Measurements from ENCODE around the gene ESPNL. TPM values are rescaled to one million over a fixed set of nuclear protein-coding genes. Genes with fewer than 3 reads are reported as not detected.
"Not testable (repeated sequence)": the region's sequence is repeated elsewhere in the genome, so short reads cannot be mapped to it uniquely, and the experiment has no call there.

Gene ESPNL
- total RNA-seq, 4 donors from 2014 or later = 0.78 to 1.3 (median 0.83) TPM; not detected in 1

- H3K36me3 ChIP-seq = peaks cover 3 to 45% (median 33%) of the 10 kb centered on the region in 4 donors
- no peak for DNase-seq (ENCODE audit: extremely low spot score)
- H3K4me3 ChIP-seq = no peak overlapping the region
- peaks cover 10 to 27% (median 20%) of the 10 kb centered on the region in 4 donors for H3K4me1 ChIP-seq
- 88% methylated on average over 7 of the region's 7 CpGs for WGBS
- no peak for TF ChIP-seq POLR2A (IDR thresholded peaks at IDR 0.05; ENCODE audit: low read depth)
- TF ChIP-seq POLR2AphosphoS5 (IDR thresholded peaks at IDR 0.05) = no peak
- intact Hi-C loops (cut with DNase I) = loop anchor here (5.0 to 10.0 kb wide), 2 partner anchors 97 to 140 kb away; partner anchors contain the start of gene UBE2F
- H3K9me3 ChIP-seq = no peaks in the 10 kb centered on the region
- H3K27ac ChIP-seq (replicated peaks in 1 of 4) = no peak overlapping the region
- H3K27me3 ChIP-seq = no peaks in the 10 kb centered on the region
These were observed 35.8 kb upstream of the ESPNL start for GRCh38 chr2:238064376-238064775.

DNA sequence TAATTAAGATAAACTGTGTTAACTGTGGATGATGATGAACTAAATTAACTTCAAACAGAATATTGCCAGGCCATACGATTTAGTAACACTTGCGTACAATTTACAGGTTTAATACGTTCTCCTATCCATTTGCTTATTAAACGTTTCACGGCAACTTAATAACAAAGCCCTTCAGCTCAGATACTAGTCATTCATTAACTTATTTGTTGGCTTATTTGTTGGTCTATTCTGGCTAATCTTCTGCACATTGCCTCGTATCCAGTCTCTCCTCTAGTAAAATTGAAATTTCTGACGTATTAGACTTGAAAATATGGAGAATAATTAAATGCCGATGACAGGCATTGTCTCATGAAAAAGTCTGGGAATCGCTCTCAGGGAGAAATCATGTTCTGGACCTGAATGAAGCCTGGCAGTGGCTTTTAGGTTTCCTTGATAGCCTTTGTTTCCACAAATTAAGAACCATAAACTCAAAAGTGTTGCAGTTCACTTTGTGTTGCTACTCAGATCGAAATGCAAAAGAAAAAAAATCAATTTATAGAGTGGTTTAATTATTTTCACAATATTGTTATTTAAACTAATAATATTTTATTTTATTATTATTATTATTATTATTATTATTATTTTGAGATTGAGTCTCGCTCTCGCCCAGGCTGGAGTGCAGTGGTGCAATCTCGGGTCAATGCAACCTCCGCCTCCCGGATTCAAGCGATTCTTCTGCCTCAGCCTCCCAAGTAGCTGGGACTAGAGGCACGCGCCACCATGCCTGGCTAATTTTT lies 34.9 kb upstream of the ESPNL start:
- peaks cover 8 to 53% (median 40%) of the 10 kb centered on the region in 4 donors for H3K36me3 ChIP-seq
- no peak for TF ChIP-seq POLR2A (IDR thresholded peaks at IDR 0.05; ENCODE audit: low read depth)
- no peak for TF ChIP-seq POLR2AphosphoS5 (IDR thresholded peaks at IDR 0.05)
- no peak for TF ChIP-seq CTCF (IDR thresholded peaks at IDR 0.05)
- no peak for TF ChIP-seq EP300 (IDR thresholded peaks at IDR 0.05)
- intact Hi-C loops (cut with DNase I) = loop anchor here (10.0 kb wide), 1 partner anchor 140 kb away; no protein-coding TSS in a partner anchor
- no peak for DNase-seq (ENCODE audit: extremely low spot score)
- H3K4me1 ChIP-seq = peaks cover 6 to 18% (median 13%) of the 10 kb centered on the region in 4 donors
- H3K9me3 ChIP-seq = no peaks in the 10 kb centered on the region
- no peak overlapping the region for H3K4me3 ChIP-seq
- 86% methylated on average over 18 of the region's 18 CpGs for WGBS
- no peaks in the 10 kb centered on the region for H3K27me3 ChIP-seq
- no peak overlapping the region for H3K27ac ChIP-seq (replicated peaks in 1 of 4)

DNA sequence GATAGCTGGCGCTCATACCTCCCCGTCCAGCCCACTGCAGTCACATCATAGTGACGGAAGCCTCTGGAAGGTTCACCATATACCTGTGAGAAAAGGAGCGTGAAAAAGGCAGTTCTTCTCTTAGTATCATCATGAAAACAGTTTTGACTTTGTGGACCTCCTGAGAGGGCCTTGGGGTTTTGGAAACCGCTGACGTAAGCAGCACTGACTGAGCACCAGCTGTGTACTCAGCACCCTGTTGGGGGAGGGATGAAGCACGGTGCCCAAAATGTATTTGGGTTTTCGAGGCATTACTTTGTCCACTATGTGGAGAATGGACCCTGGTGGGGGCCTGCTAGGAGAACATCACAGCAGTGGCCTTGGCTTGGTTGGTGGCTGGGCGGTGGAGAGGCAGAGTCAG lies 33.9 kb upstream of the ESPNL start:
- Histone ChIP-seq H3K4me3 (no peak overlapping the region), H3K9me3 (no peaks in the 10 kb centered on the region), H3K36me3 (peaks cover 8 to 63% (median 42%) of the 10 kb centered on the region in 4 donors), H3K4me1 (peaks cover 6 to 15% (median 13%) of the 10 kb centered on the region in 4 donors), H3K27ac (replicated peaks in 1 of 4) (no peak overlapping the region), H3K27me3 (no peaks in the 10 kb centered on the region)
- intact Hi-C loops (cut with DNase I) = loop anchor here (10.0 kb wide), 1 partner anchor 141 kb away; no protein-coding TSS in a partner anchor
- no peak for TF ChIP-seq CTCF (IDR thresholded peaks at IDR 0.05)
- TF ChIP-seq POLR2A (IDR thresholded peaks at IDR 0.05; ENCODE audit: low read depth) = no peak
- no peak for TF ChIP-seq EP300 (IDR thresholded peaks at IDR 0.05)
- TF ChIP-seq POLR2AphosphoS5 (IDR thresholded peaks at IDR 0.05) = no peak
- 86% methylated on average over 9 of the region's 9 CpGs for WGBS
- DNase-seq (ENCODE audit: extremely low spot score) = no peak

GRCh38 chr2:238066718-238067117 lies 33.4 kb upstream of the ESPNL start:
- intact Hi-C loops (cut with DNase I) = loop anchor here (10.0 kb wide), 1 partner anchor 142 kb away; no protein-coding TSS in a partner anchor
- WGBS = 93% methylated on average over 7 of the region's 7 CpGs
- not testable (repeated sequence) for H3K4me3 ChIP-seq; H3K27ac ChIP-seq (replicated peaks in 1 of 4); H3K4me1 ChIP-seq; H3K9me3 ChIP-seq; H3K27me3 ChIP-seq; DNase-seq (ENCODE audit: extremely low spot score)
- H3K36me3 ChIP-seq = peaks cover 8 to 68% (median 42%) of the 10 kb centered on the region in 4 donors

DNA sequence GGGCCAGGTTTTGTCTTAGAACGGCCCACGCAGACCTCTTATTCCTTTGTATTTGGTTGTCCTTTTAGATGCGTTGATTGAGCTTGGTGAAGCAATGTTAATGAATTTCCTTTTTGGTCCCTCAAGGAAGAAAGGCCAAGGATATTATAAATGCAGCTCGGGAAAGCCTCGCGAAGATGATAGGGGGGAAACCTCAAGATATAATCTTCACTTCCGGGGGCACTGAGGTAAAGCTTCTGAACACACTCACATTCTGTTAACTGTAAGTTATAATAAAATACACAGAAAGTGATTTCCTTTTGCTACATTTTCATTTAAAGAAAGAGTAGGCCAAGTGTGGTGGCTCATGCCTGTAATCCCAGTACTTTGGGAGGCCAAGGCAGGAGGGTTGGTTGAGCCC lies 32.2 kb upstream of the ESPNL start:
- peaks cover 8 to 79% (median 43%) of the 10 kb centered on the region in 4 donors for H3K36me3 ChIP-seq

More for the DNA sequence above, 32.2 kb upstream of the ESPNL start:
- whole genome bisulfite sequencing = 95% methylated on average over 7 of the region's 7 CpGs
- no peak for DNase-seq (ENCODE audit: extremely low spot score)
- intact Hi-C loops (cut with DNase I) = loop anchor here (10.0 kb wide), 1 partner anchor 143 kb away; no protein-coding TSS in a partner anchor
- no peaks in the 10 kb centered on the region for H3K9me3 ChIP-seq
- no peaks in the 10 kb centered on the region for H3K27me3 ChIP-seq
- H3K4me1 ChIP-seq = no peaks in the 10 kb centered on the region
- H3K4me3 ChIP-seq = no peak overlapping the region
- TF ChIP-seq EP300 (IDR thresholded peaks at IDR 0.05) (no peak), CTCF (IDR thresholded peaks at IDR 0.05) (no peak), POLR2AphosphoS5 (IDR thresholded peaks at IDR 0.05) (no peak), POLR2A (IDR thresholded peaks at IDR 0.05; ENCODE audit: low read depth) (no peak)
- H3K27ac ChIP-seq (replicated peaks in 1 of 4) = no peak overlapping the region

All from esophagus muscularis mucosa (tissue), 4 donors.